HG02840 (cell line): Measurements from ENCODE around the gene SEZ6L2.
"Not testable (repeated sequence)": the region's sequence is repeated elsewhere in the genome, so short reads cannot be mapped to it uniquely, and the experiment has no call there.

Experiments used
- ATAC-seq: cut with Tn5 transposase; IDR thresholded peaks from one replicate; pipeline ENCODE4 v1.9.1; 2021; ENCODE audit warnings: mild to moderate bottlenecking, moderate library complexity, moderate number of reproducible peaks; ENCODE audit not compliant: unreplicated experiment, low FRiP score

Gene SEZ6L2

GRCh38 chr16:29899516-29900101 is at the start of gene SEZ6L2:
Gene SEZ6L2 (minus strand): TSS chr16:29899550. CDS start chr16:29899019, 531 bp downstream.
- ATAC-seq = peak; percentile 59

DNA sequence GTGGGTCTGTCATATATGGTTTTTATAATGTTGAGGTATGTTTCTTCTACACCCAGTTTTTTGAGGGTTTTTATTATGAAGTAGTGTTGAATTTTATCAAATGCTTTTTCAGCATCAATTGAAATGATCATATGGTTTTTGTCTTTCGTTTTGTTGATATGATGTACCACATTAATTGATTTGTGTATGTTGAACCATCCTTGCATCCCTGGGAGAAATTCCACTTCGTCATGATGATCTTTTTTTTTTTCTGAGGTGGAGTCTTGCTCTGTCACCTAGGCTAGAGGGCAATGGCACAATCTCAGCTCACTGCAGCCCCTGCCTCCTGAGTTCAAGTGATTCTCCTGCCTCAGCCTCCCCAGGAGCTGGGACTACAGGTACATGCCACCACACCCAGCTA is 48.5 kb upstream of the SEZ6L2 start:
- no peak for ATAC-seq

DNA sequence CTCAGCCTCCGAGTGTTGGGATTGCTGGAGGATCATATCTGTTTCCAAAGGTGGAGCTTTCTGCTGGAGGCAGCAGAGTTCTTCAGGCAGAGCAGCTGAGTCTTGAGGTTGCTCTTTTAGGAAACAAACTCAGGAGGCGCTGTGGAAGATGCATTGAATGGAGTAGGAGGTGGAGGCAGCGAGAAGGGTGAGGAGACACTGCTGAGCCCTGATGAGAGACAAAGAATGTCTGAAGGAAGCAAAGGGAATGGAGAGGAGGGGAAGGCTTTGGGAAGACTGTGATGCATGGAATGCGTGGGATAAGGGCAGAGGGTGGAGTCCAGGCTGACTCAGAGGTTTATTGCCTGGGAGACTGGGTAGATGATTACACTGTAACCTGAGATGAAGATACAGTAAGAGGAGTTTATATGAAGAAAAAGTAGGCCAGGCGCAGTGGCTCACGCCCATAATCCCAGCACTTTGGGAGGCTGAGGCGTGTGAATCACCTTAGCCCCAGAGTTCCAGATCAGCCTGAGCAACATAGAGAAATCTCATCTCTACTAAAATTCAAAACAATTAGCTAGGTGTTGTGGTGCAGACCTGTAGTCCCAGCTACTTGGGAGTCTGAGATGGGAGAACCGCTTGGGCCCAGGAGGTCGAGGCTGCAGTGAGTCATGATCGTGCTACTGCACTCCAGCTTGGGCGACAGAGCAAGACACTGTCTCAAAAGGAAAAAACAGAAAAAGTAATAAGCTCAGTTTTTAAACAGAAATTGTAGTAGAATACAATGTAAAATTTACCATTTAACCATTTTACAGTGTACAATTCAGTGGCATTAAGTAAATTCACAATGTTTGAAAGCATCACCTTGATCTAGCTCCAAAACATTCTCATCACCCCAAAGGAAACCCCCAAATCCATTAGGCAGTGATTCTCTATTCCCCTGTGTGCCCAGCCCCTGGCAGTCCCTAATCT is 44.8 kb upstream of the SEZ6L2 start:
- no peak for ATAC-seq

DNA sequence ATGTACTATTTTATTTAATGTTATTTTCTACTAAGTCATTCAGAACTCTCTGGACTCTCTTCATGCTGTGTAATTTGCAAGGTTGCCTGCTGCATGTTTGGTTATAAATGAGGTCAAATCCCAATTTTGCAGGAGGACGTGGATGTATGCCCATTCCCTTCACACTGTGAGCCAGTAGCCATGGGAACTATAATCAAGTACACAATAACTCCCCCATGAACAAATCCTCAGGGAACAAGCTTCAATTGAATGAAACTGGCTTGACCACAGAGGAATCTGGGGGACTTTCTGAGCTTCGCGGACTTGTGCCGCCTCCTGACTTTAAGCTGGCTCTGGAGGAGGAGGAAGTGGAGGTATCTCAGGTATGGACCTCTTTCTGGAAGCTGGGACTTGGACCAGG is 41.3 kb upstream of the SEZ6L2 start:
- no peak for ATAC-seq

DNA sequence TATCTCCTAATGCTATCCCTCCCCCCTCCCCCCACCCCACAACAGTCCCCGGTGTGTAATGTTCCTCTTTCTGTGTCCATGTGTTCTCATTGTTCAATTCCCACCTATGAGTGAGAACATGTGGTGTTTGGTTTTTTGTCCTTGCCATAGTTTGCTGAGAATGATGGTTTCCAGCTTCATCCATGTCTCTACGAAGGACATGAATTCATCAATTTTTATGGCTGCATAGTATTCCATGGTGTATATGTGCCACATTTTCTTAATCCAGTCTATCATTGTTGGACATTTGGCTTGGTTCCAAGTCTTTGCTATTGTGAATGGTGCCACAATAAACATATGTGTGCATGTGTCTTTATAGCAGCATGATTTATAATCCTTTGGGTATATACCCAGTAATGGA is 32.4 kb upstream of the SEZ6L2 start:
- not testable (repeated sequence) for ATAC-seq

DNA sequence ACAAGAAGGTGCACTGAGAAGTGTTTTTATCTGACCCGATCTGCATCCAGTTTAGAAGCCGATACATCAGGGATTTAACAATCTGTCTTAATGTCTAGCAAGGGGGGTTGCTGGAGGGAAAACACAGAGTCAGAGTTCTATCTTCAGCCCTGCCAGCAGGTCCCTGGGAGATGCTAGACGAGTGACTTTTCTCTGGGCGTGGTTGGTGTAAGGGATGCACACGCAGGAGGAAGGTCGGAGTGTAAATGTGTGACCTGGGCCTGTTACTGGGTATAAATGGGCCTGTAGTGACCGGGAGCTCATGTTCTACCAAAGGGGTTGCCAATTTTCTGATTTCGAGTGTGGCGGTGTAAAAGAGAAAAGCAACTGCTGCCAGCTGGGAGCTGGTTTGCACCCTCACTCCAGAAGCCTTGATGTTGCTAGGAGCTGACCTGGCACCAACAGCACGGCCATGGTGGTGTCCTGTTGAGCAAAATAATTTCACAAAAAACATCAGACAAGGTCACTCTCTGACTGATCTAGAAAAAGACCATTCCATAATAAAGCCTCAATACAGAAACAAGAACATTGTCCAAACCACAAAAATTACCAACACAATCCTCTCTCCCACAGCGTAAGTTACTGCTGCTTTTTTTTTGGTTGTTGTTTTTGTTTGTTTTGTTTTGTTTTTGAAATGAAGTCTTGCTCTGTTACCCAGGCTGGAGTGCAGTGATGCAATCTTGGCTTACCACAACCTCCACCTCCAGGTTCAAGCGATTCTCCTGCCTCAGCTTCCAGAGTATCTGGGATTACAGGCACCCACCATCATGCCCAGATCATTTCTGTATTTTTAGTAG is 27.9 kb upstream of the SEZ6L2 start:
- no peak for ATAC-seq

GRCh38 chr16:29926711-29927052 is 27.3 kb upstream of the SEZ6L2 start:
- no peak for ATAC-seq

- peak; percentile 89 for ATAC-seq
Observed at GRCh38 chr16:29925781-29926710, 26.7 kb upstream of the SEZ6L2 start, which contains the start of gene KCTD13. Gene KCTD13 (minus strand): TSS chr16:29926226. CDS start chr16:29926033, 193 bp downstream.

GRCh38 chr16:29925105-29925756 is 25.9 kb upstream of the SEZ6L2 start:
- ATAC-seq = no peak

DNA sequence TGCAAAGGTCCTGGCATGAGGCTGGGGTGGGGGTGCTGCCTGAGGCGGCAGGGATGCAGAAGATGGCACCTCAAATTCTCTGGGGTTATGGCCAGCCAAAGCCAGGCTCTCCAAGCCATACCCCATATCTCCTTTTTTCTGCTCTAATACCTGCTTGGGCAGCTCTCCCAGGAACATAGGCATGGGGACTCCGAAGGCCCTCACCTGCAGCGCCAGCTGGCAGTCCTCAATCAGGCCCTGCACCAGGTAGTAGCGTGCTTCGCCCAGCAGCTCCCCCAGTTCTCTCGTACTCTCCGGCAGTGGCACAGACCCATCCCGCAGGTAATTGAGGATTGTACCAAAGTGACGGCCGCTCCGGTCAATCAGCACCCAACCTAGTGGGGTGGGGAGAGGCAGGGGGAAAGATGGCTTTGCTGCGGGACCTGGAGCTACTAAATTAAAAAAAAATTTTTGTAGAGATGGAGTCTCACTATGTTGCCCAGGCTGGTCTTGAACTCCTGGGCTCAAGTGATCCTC is 23.7 kb upstream of the SEZ6L2 start:
- no peak for ATAC-seq

DNA sequence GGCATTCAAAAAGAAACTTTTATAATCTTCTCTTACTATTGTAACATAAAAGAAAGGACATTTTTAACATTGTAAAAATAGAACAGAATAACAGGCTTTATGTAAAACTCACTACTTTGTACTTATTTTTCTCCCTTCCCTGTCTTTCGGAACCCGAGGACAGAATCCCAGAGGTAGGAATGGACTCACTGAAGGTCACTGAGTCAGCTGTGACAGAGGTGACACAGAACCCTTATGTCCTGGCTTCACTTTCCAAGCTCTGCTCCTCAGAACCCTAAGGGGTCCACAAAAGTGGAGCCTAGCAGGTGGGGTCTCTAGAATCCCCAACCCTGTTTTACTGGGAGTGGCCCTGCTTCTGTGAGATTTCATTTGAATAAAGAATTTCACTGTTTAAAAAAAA is 23.0 kb upstream of the SEZ6L2 start:
- no peak for ATAC-seq

GRCh38 chr16:29921034-29921385 is 21.7 kb upstream of the SEZ6L2 start:
- ATAC-seq = no peak

- ATAC-seq = no peak
Observed at GRCh38 chr16:29920288-29921033, 21.1 kb upstream of the SEZ6L2 start.

DNA sequence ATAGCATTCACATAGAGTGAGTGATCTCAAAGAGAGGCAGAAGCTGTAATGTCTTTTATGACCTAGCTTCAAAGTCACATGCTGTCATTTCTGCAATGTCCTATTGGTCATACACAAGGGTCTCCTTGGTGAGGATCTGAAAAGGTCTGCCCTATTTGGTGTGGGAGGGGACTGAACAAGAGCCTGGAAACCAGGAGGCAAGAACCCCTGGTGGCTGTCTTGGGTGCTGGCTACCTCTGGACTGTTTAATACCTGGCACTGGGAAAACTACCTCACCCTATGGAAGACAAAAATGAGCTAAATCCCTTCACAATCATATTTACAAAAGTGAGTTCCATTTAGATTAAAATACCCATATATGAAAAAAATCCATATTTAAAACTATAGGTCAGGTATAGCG is 17.6 kb upstream of the SEZ6L2 start:
- ATAC-seq = no peak

- no peak for ATAC-seq
Observed at GRCh38 chr16:29915590-29916247, 16.4 kb upstream of the SEZ6L2 start.

- no peak for ATAC-seq
Observed at GRCh38 chr16:29913514-29913913, 14.2 kb upstream of the SEZ6L2 start.

GRCh38 chr16:29912087-29912486 is 12.7 kb upstream of the SEZ6L2 start:
- no peak for ATAC-seq

- no peak for ATAC-seq
Observed at GRCh38 chr16:29911676-29912010, 12.3 kb upstream of the SEZ6L2 start.
